ENCODE results near the gene TEX10.

- TF ChIP-seq POLR2AphosphoS5 (IDR thresholded peaks at IDR 0.05; ENCODE audit: low read depth, low read length) (no peak), SPI1 (IDR thresholded peaks at IDR 0.05; ENCODE audit: low read depth, low read length) (no peak), POLR2A (IDR thresholded peaks at IDR 0.05; ENCODE audit: low read depth, low read length) (no peak), TAF1 (IDR thresholded peaks at IDR 0.05; ENCODE audit: low read depth, low read length) (no peak), PAX5 (IDR thresholded peaks at IDR 0.05; ENCODE audit: insufficient read depth, low read length, severe bottlenecking) (no peak), POU2F2 (IDR thresholded peaks at IDR 0.05; ENCODE audit: low read depth, low read length) (no peak)
Measured at GRCh38 chr9:100292414-100292813, 60.3 kb downstream of the TEX10 start.

All from GM12891 (cell line).